Stimulated activated CD8-positive, alpha-beta memory T cell treated with anti-CD3 and anti-CD28 coated beads, Interleukin-2, amount 100 ng/mL, for 48 hours (primary cell): ENCODE measurements around the gene RASA3.

Experiments used
- DNase-seq, 2 donors: peaks; one replicate each; pipeline ENCODE4 v3.0.0-alpha.2; 2020; ENCODE audit warnings: low read depth in 2 of 2

The RASA3 gene

GRCh38 chr13:114035186-114035582 is 97.2 kb downstream of the RASA3 start:
- DNase-seq, result no peak

DNA sequence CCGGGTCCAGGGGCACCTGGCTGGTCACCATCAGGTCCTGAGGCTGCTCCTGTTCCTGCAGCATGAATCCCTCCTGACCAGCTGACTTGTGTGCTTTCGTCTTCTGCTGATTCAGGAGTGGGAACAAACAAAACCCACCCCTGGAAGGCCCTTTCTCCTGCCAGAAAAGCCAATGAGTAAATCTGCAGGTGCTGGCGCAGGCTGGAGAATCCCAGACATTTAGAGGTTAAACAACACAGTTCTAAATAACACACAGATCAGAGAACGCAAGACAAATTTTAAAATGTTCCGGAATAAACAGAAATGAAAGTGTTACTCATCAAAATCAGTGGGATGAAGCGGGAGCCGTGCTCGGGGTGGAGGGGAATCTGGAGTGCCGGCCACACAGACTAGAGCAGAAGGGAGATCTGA is 97.9 kb downstream of the RASA3 start:
- DNase-seq, result no peak

DNA sequence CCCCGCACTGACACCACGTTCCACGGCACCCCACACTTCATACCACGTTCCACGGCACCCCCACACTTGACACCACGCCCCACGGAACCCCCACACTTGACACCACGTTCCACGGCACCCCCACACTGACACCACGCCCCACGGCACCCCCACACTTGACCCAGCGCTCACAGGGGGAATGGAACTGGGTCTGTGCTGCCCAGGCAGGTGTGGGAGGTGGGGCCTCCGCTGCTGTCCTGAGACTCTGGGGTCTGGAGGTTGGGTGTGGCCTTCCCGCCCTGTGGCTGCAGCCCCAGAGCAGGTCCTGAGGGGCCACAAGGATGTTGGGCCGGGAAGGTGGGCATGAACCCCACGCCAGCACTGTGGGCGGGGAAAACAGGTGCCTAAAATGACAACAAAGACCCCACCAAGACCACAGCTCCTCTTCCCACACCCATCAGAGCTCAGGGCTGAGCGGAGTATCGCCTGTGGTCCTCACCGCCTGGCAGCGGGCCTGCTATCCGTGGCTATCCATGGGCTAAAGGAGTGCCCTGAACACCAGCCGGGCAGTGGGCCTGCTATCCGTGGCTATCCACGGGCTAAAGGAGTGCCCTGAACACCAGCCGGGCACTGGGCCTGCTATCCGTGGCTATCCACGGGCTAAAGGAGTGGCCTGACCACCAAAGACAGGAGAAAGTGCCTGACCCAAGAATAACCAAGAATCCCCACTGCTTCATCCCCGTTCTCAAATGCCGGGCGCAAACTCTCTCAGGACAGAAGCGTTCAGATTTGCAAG is 98.7 kb downstream of the RASA3 start:
- DNase-seq, result no peak

- no peak for DNase-seq
Measured at GRCh38 chr13:114032126-114032799, 100.2 kb downstream of the RASA3 start.

GRCh38 chr13:114031631-114032030 is 100.8 kb downstream of the RASA3 start:
- no peak for DNase-seq

GRCh38 chr13:114030666-114031610 is 101.5 kb downstream of the RASA3 start:
- DNase-seq, result no peak

GRCh38 chr13:114029866-114030625 is 102.4 kb downstream of the RASA3 start:
- DNase-seq, result no peak

DNA sequence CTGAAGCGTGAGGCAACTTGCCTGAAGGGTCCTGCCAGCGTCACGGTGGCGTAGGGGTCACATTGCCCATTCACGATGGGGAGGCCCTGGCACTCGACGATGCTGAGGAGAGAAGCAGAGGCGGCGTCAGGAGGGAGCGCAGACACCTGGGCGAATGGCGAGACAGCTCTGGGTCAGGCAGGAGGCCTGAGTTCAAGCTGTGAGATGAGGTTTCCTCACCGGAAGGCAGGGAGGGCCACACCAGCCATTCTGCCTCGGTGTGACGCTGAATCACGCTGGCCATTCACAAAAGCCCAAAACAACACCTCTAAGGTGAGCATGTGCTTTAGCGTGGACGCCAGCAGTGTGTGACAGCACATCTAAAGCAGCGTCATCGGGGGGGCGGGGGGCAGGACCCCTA is 104.6 kb downstream of the RASA3 start:
- DNase-seq, result no peak

DNA sequence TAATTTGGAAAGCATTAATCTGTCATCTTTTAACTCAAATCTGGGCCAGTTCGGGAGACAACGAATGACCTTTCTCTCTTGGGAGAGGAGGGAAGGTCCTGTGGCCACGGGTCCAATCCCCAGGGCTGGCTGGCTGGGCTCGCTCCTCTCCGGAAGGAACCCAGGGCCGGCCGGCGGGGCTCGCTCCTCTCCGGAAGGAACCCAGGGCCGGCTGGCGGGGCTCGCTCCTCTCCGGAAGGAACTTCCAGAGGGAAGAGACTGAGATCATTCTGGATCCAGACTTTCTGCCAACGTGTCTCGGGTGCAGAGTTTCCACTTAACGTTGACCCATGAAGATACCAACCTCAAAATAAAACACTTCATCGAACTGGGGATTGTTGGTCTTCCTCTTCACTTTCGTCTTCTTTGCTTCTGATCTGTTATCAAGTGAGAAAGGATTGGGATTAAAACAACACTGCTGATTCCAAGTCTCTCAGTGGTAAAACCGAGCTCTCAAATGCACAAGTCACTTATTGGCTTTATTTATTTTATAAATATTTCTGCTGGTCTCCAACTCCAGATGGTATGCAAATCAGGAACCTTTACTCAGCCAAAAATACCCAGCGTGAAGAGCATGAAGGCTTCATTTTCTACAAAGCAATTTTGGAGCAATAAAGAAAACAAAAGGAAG is 105.2 kb downstream of the RASA3 start:
- no peak for DNase-seq

- no peak for DNase-seq
Measured at GRCh38 chr13:114026481-114026880, 105.9 kb downstream of the RASA3 start.

DNA sequence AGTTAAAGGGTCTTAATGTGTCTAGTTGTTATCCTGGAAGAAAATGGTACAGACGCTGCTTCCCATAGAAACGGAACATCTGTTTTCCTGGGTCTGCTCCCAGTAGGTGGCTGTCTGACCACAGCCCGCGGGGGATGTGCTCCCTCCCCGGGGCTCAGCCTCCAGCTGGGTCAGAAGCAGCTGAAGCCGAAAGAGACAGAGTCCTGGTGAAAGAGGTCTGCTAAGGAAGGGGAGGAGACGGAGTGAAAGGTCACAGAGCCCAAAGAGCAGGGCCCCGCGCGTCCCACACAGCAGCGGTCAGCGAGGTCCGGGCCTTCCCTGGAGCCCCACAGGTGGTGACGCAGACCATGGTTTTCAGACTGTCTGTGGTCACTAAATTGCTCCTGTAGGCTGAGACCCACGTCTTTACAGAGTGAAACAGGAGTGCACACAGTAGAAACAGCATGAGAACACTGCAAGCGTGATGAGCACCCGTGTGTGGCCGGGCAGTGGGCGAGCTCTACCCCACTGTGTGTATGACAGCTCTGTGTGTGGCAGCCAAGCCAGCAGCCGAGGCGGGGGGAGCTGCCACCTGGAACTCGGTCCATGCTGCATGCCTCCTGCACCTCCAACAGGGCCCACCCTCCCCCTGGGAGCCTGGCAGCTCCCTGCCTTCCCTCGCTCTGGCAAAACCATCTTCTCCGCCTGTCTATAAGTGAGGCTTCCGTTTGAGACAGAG is 106.5 kb downstream of the RASA3 start:
- DNase-seq, result no peak

DNA sequence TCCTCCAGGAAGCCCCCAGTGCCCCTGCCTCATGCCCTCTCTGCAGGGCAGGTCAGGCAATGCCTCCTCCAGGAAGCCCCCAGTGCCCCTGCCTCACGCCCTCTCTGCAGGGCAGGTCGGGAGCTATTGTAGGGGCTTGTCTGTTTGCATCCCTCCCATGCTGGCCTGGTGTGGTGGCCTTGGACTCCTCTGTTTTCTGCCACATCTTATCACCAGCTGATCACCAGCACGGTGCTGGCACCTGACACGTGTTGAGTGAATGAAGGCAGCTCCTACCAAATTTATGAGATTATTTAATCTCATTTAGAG is 107.1 kb downstream of the RASA3 start:
- DNase-seq, result no peak

GRCh38 chr13:114024603-114025404 is 107.6 kb downstream of the RASA3 start:
- no peak for DNase-seq

GRCh38 chr13:114023716-114024602 is 108.5 kb downstream of the RASA3 start:
- DNase-seq, result no peak

- no peak for DNase-seq
Measured at GRCh38 chr13:114022876-114023275, 109.5 kb downstream of the RASA3 start.

DNA sequence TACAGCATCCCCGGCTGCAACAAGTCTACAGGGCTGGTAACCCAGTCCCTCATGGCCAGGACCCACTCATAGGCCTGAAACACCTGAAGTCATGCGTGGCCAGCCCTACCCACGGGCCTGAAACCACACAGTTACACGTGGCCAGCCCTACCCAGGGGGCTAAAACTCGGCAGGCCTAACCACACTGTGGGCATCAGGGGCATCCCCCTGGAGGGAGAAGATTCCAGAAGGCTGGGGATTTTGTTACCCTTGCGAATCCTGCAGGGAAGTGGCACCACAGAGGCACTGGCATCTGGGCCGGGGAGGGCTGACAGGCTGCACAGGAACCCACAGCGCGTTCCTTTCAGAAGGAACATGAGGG is 110.1 kb downstream of the RASA3 start:
- no peak for DNase-seq

DNA sequence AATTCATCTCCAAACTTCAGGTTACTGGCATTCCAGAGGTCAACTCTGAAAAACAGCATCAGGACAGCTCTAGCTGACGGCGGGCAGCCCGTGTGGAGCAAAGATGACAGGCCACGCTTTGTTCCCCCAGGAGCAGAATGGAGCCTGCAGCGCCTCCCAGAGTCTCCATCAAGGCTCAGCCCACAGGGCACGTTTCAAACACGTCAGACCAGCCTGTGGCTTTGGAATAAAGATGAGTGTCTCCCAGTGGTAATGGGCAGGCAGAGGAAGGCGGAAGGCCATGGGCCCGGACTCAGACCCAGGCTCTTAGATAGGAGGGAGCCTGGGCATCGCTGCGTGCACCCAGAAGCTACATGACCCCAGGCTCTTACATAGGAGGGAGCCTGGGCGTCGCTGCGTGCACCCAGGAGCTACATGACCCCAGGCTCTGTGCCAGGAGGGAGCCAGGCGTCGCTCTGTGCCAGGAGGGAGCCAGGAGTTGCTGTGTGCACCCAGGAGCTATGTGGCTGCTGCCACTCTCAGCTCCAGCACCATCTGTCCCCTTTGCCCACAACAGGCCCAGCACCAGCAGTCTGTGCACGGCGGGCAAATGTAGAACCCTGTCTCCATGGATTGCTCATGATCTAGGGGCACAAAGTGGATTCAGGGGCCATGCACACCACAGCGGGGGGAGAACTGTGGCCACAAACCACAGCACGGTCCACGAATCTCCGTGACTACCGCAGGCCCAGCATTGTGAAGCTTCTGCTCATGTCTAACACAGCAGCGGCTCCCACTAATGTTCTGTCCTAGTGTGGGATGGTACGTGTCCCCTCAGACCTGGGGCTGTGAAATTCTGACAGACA is 110.7 kb downstream of the RASA3 start:
- no peak for DNase-seq
